Kidney tubule cell (primary cell): ENCODE measurements around the gene SYS1.

Experiments used
- DNase-seq: peaks from one replicate; pipeline ENCODE4 v3.0.0-alpha.2; 2018; ENCODE audit warnings: low spot score

The SYS1 gene

DNA sequence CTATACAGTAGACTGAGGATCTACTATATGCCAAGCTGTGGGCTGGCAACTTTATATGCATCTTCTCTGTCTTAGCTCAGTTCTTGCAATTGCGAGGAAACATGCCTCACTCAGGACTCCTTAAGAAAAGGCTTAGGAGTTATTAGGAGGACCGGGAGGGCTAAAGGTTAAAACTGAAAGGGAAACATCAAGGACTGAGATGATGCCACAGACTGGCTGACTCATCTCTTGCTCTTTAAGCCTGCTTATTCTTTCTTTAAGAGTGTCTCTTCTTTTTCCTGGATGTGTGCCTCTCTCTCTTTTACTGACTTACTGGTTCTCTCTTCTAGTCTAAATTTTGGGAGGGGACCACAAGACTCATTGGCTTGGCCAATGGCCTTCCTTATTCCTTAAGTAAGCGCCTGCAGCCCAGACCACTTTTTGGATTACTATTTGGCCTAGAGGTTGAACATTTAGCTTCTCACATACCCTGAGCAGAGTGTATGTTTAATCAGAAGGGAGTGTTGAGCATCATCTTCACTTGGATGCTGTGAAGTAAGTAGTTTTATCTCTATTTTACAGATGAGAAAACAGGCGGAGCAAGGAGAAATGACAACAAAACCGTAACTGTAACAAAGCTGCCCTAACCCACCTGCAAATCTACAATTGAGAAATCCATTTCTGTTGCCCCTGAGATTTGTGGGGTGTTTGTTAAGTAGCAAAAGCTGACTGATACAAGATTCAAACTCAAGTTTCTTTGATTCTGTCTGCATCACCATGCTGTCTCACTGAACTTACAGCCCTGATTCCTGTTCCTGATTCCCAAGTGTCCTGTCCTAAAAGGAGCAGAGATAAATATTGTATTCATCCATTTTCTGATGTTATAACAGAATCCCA lies 7.5 kb upstream of the SYS1 start:
- DNase-seq: peak; percentile 64

DNA sequence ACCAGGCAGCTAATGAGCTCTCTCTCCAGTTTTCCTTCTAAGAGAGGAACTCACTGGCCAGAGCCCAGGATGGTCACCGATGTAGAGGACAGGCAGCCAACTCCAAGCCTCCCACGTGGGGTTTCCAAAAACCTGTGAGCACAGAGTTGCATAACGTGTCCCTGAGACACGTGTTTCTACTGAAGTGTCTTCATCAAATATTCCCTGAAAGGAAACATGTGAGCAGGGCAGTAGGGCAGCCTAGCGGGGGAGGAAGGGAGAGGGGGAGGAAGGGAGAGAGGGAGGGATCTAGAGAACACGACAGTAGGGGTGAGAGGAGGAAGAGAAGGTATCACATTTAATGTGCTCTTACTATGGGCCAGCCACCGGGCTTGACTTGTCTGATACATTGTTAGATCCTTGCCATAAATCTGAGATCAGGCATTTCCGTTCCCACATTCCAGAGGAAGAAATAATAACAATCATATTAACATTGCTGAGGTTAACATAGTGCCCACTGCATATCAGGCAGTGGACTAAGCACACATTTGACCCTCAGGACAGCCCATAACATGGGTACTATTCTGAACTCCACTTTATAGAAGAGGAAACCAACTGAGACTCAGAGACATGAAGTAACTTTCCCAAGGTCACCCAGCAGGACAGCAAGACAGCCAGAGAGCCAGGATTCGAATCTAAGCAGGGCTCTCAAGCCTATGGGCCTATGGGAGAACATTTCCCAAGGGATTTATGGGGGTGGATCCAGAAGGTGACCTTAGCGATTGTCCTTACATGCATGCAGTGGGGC lies 4.5 kb upstream of the SYS1 start:
- DNase-seq: peak; percentile 57

DNA sequence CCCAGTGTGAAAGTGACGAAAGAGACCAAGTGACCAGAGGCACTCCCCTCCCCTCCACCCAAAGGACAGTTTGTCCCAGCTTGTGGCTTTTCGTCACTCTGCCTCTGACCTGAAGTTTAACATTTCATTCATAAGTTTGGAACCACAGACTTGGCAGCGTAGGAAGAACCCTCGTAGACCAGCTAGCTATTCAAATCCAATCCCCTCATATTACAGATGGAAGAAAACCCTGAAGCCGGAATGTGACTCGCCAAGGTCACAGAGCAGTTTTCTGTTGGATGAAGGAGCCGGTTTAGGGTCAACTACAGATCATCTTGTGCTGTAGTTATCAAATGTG lies 3.9 kb upstream of the SYS1 start:
- no peak for DNase-seq

DNA sequence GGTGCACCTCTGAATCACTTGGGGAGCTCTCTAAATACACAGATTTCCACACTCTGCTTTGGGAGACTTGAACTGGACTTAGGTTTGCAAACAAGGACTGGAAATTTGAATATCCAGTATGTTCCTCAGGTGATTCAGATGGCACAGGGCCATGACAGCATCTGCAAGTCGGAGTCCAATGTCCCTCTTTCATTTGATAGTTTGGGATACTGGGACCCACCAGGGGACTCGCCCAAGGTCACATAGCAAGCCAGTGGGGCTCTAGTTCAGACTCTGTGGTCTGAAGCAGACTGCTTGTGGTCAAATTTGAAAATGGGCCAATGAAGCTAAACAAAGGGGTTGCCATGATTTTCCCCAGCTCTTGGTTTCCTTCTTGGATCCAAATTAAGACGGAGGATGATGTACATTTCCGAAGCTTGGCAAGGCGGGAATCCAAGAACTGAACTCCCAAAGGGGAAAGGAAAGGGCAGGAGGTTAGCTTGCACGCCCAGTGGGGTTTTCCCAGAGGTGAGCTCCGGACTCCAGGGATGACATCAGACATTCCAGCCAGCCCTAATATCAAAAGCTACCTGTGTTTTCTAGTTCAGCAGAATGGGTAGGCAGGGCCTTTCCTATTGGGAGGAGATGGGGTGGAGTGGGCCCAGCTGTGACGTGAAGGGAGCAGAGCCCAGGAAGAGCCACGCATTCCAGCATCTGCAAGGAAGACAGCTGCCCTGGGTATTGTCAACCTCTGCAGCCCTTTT lies 3.4 kb upstream of the SYS1 start:
- peak; percentile 94 for DNase-seq

DNA sequence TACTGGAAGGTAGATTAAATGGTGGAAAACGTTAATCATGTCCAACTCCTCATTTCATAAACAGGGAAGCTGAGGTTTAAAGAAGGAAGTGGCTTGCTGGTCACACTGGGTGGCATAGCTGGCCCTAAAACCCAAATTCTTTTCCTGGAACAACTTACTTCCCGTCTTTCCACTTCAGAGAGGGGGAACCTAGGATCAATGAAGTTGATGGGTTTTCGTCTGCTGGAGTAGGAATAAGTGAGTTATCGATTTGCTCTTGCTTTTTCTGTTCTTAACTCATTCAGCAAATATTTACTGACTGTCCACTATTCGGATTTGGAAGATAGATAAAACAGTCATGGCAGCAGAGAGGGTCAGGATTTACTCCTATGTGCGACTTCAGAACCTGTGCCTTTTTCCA lies 1.2 kb upstream of the SYS1 start:
- DNase-seq: no peak

DNA sequence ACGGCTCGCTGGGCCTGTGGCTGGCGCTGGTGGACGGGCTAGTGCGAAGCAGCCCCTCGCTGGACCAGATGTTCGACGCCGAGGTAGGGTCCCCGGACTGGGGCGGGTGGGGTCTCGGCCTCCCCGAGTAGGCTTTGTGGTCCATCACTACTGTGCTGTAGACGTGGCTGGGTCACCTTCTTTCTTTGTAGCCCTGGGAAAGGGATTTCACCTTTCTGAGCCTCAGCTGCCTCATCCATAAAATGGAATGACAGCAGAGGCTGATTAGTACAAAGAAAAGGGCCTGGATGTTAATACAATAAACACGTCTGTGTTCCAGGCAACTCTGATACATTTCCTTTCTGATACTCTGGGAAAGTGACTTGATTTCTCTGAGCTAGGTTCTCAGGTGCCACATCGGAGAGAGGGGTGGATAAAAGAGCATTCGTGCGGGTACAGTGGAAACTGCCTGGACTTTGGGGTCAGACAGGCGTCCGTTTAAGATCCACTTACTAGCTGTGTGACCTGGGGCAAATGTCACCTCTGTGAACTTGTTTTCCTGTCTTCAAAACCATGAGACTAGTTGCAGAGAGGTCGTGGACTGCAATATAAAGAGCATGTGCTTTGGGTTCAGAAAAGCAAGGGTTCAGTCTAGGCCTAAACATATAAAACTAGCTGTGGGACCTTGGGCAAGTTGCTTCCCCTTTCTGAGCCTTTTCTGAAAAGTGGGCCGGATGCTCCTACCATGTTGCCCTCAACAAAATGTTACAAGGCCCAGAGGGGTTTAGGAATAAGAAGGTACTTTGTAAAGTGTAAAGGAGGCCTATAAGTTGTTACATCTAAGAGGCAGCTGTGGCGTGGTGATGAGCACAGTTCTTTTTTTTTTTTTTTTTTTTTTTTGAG lies 896 bp downstream of the SYS1 start:
- no peak for DNase-seq

DNA sequence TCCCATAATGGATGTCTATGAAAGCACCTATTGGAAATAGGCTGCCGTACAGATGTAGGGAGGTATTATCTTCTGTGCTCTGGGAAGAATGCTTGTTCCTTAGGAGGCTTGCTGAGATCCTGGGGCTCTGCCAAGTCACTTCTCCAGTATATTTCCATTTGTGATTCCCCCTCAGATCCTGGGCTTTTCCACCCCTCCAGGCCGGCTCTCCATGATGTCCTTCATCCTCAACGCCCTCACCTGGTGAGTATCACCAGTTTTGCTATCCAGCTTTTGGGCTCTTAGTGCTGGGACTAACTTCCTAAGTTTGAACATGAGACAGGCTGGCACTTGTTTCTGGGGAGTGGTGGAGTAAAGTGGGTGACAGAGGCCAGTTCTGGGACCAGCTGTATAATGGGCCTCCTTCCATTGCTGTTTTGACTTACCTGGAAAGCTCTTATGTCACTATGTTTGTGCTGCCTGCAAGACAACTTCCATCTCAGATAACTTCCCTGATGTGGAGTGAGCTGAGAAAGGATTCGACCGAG lies 2.6 kb downstream of the SYS1 start:
- no peak for DNase-seq

DNA sequence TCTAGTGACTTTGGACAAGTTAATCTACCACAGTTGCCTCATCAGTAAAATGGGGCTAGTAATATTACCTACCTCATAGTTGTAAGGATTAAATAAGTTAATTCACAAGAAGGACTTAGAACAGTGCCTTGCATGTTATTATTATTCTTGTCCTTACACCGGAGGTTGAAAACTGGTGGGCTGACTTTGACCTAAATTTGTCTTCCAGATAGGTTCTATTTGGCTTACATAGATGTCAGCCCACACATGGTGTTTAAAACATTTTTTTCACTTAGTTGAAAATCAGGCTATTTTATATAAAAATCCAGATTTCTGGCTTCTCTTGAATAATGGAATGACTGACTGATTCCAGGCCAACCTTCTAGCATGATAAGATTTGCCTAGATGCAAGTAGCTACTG lies 3.2 kb downstream of the SYS1 start:
- no peak for DNase-seq

DNA sequence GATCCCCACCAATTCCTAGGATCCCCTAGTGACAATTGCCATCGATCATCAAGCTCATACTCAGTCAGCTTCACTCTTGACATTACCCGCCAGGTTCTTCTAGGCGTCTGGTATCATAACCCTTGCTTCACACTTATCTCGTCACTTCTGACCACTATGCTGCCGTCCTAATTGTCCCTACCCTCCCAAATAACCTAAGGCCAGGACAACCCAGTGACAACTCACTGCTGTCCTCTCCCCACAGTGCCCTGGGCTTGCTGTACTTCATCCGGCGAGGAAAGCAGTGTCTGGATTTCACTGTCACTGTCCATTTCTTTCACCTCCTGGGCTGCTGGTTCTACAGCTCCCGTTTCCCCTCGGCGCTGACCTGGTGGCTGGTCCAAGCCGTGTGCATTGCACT lies 3.7 kb downstream of the SYS1 start:
- no peak for DNase-seq

DNA sequence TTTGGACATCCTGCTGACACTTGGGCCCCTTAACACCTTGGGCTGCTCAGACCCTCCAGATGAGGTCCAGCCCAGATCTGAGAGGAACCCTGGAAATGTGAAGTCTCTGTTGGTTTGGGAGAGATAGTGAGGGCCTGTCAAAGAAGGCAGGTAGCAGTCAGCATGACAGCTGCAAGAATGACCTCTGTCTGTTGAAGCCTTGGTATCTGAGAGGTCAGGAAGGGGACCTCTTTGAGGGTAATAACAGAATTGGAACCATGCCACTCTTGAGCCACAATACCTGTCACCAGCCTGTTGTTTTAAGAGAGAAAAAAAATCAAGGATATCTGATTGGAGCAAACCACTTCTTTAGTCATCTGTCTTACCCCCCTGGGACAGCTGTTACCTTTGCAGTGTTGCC lies 4.2 kb downstream of the SYS1 start:
- DNase-seq: no peak

DNA sequence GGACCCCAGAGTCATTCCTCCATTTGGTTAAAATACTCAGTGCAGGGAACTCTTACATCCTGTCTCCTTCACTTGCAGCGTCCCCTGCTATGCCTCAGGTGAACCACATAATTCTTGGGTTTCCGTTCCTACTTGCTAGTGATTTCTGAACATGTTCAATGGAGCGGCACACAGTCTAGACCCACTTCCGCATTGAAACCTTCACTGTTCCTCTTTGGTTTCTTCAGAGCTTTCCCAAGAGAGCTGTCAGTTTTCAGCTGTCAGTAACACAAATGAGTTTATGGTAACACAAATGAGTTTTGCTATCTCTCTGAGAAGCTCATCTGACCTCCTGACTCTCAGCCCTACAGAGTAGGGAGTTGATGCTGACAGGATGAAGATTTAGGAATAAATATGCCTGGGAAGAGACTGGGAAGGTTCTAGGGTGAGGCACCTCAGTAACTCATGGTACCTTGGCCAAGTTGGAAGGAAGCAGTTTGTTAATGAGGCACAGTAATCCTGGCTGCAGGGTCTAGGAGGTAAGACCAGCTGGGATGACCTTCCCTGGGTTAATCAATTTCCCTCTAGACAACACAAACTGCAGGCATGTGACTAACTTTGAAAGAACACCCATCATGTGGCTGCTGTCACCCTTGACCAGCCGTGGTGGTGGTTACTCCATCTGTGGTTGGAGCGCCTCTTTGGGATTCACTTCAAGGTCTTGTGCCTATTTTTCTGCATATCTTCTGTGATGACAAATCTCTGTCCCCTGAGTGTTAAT lies 5.4 kb downstream of the SYS1 start:
- peak; percentile 44 for DNase-seq

DNA sequence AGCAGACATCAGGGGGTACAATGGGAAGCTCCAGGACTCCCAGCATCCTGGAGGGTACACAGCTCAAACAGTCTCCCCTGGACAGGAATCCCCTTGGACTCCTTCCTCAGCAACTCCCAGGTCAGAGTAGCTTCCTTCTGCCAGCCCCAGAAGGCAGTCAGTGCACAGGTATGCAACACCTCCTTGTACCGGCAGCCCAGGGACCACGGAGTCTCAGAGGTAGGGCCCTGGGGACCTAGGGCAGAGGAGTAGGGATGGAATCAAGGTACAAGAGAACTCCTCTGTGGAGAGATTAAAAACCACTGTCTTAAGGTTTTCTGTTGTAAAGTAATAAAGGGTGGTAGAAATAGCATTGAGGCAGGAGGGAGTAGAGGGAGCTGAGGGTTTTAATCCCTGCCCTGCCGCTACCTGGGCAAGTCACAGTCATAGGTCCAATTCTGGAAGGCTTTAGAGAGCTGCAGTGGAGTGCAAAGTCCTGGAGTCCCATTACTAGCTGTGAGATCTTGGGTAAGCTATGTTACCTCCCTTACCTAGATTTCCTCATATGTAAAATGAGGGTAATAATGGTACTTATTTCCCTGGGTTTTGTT lies 7.7 kb downstream of the SYS1 start:
- DNase-seq: no peak

DNA sequence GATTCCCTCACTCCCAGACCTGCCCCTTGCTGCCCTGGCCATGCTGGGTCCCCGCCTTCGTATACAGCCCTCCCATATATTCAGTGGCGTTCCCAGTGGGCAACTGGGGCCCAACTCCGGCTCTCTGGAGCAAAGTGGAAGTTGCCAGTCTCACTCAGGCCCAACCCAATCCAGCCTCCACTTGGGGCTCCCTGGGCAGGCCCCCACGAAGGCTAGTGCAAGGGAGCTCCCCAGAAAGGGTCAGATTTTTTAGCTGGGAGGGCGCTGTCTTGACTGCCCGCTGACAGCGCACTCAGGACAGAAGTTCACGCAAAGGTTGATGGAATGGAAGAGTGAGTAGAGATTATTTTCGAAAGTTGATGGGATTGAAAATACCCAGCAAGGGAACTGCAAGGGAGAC lies 9.3 kb downstream of the SYS1 start:
- no peak for DNase-seq

DNA sequence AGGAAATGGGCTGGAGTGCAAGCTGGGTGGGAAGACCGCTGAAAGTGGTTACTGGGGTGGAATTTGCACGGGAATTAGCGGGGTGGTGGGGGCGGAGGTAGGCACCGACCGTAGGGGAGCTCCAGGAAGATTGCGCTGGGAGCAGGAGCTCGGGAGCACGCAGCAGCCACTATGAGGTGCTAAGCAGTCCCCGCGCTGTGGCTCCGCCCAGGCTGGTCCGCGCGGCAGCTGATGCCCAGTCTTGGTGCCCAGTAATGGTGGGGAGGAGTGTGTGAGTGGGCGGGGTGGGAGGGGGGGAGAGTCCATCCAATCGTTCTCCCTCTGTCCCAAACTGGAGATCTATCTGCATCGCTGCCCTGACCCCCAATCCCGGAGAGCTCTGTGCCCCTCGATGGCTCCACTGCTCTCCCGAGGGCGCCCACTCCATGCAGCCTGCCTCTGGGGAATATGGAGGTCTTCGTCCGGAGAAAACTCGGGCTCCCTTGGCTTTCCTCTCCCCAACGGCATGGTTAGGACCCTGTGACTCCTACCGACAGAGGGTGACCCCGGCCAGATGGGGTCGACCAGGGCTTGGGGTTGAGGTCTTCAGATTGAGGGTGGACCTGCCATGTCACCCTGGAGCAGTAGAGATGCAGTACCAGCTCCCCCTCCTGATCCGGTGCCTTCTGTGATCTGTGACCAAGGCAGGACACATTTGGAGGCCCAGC lies 9.8 kb downstream of the SYS1 start:
- DNase-seq: no peak

DNA sequence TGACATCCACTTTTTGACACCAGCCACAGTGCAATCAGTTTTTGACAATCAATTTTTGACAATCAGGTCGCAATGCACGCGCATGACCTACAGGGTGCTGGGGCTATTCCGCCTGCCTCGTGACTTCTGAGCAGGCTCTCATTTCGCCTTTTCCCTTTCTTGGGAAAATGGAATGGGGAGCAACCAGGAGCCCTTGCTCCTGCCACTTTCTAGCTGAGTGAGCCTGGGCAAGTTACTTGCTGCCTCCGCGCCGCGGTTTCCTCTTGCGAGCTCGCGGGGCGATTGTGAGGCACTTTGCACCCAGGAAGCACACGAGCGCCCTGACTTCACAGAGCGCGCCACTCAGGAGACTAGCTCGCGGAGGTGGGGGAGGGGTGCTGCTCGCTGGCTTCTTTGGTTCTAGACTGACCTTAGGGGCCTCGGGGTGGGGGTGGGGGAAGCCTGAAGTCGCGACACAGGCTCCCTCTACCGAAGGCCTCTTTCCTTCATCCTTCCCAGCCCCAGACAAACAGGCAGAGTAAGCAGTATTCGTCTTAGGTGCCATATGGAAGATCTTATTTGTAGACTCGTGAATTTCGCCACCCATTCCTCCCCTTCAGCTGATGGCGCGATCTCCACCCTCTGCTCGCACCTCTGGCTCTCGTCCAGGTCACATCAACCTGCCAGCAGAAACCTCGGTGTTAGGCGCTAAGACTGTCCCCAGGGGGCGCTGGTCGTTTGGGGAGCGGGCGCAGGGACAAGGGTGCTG lies 10.6 kb downstream of the SYS1 start:
- peak; percentile 85 for DNase-seq

DNA sequence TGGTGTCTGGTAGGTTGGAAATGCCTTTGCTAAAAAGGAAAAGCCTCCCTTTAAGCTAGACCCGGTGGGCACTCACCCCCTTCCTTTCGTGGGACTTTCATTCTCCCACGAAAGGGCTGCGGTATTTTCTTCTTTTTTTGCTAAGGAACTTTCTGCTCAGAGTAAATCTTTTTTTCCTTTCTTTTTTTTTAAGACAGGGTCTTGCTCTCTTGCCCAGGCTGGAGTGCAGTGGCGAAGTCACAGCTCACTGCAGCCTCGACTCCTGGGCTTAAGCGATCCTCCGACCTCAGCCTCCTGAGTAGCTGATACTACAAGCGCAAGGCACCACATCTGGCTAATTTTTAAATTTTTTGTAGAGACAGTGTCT lies 11.1 kb downstream of the SYS1 start:
- DNase-seq: no peak

DNA sequence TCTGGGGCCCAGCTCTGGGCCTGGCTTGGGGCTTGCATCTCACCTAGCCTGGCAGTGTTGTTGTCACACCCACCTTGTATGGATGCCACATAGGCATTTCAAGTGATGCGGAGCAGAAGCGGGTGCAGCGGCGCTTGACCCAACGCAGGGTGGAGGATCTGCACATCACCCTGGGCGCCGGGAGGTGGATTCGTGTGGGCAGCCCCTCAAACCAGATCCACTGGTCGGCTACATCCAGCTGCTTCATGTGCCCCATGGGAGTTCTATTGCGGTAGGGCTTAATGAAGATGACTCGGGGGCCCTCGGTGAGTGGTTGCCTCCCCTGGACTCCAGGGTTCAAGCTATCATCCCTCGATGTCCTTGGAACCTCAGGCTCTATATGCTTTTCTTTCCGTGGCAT lies 12.0 kb downstream of the SYS1 start:
- no peak for DNase-seq

DNA sequence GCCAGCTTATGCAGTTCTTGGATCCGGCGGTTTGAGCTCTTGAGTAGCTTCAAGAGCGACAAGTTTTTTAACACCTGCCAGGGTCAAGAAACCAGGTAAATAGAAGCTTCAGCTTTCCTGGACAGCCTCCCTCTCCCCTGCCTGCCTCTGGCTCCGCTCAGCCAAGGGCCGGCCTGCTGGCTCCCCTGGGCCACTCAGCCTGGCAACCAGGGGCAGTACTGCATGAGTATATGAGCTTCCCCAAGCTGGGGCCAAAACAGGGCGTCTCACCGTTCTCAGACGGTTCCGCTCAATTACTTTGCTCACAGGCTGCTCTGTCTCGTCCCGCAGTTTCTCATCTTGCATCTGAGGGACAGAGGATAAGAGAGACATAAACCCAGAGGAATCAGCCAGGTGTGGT lies 14.3 kb downstream of the SYS1 start:
- peak; percentile 45 for DNase-seq

DNA sequence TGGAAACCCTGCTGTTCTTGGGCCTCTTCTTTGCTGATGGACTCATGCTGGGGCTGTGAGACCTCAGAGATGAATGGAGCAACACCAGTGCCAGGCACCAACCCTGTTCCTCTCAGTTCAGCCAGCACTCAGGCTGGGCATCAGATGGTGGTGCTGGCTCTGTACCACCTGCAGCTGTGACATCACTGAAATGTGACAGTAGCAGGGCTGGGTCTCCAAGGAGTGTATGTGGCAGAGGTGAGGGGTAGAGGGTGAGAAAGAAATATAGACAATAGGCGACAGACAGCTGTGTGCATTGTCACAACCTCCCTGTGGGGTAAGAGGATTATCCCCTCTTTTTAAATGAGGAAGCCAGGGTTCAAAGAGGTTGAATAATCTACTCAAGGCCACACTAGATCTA lies 15.2 kb downstream of the SYS1 start, which contains the start of gene TP53TG5:
TP53TG5 (minus strand) TSS at position 135 of the 400 bp plus-strand sequence; CDS start at position 46, 89 bp downstream.
- no peak for DNase-seq
